ENCODE measurements around the gene MYOZ1.
"Not testable (repeated sequence)": the region's sequence is repeated elsewhere in the genome, so short reads cannot be mapped to it uniquely, and the experiment has no call there.

GRCh38 chr10:73664156-73665040 lies 23.1 kb upstream of the MYOZ1 start:
- not testable (repeated sequence) for TF ChIP-seq ZNF565 (CRISPR knock-in tag; conservative IDR thresholded peaks at IDR 0.05; ENCODE audit: low read depth); BACH2 (CRISPR knock-in tag; IDR thresholded peaks at IDR 0.05; ENCODE audit: borderline replicate concordance); ARNTL (CRISPR knock-in tag; IDR thresholded peaks at IDR 0.05; ENCODE audit: borderline replicate concordance, low read depth); PATZ1 (CRISPR knock-in tag; IDR thresholded peaks at IDR 0.05; ENCODE audit: borderline replicate concordance); TSHZ2 (CRISPR knock-in tag; IDR thresholded peaks at IDR 0.05); CSRNP3 (CRISPR knock-in tag; IDR thresholded peaks at IDR 0.05); CREB5 (CRISPR knock-in tag; IDR thresholded peaks at IDR 0.05; ENCODE audit: low read depth); ZFP3 (CRISPR knock-in tag; IDR thresholded peaks at IDR 0.05); ZNF70 (CRISPR knock-in tag; IDR thresholded peaks at IDR 0.05); TCF4 (CRISPR knock-in tag; IDR thresholded peaks at IDR 0.05; ENCODE audit: borderline replicate concordance); TOX (CRISPR knock-in tag; IDR thresholded peaks at IDR 0.05; ENCODE audit: borderline replicate concordance); SNAI2 (CRISPR knock-in tag; IDR thresholded peaks at IDR 0.05); PPARA (CRISPR knock-in tag; IDR thresholded peaks at IDR 0.05; ENCODE audit: borderline replicate concordance); ISL1 (CRISPR knock-in tag; IDR thresholded peaks at IDR 0.05)
